SK-N-MC (cell line): Measurements from ENCODE around the gene AMFR.

Experiments used
- EZH2 ChIP-seq: fragments of 200-600 bp; sonication (generic); IDR thresholded peaks from one replicate; pipeline ENCODE4 v1.6.1; 2017; ENCODE audit warnings: antibody characterized with exemption
- FOXP2 ChIP-seq: optimal IDR thresholded peaks from 2 replicates; pipeline ENCODE3; 2011; ENCODE audit warnings: mild to moderate bottlenecking, moderate library complexity; ENCODE audit not compliant: insufficient read depth; ENCODE audit errors: extremely low read length, control extremely low read depth
- POLR2AphosphoS5 ChIP-seq: IDR thresholded peaks from 2 replicates; pipeline ENCODE4 v1.6.1; 2012; ENCODE audit warnings: mild to moderate bottlenecking, low read depth, low read length, borderline replicate concordance

DNA sequence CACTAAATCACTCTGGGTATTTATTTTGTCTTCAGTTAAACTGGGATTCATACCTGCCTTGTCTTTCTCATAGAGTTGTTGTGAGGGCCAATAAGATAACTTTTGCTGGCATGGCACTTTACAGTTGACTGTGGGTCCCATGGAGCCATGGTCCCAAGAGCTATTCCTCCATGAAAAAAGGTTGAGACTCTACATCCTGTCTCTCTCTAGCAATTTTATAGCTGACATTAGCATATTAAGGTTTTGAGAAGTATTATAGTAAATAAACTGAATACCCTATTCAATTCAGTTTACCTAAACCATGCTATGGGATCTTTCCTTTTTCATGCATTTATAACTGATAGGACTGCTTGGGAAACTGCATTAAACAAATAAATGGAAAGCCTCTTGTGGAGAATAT is 43.5 kb upstream of the AMFR start:
- no peak for TF ChIP-seq POLR2AphosphoS5
- TF ChIP-seq EZH2 = no peak
- no peak for TF ChIP-seq FOXP2
